ENCODE results near the gene FDXR. TPM values are rescaled to one million over a fixed set of nuclear protein-coding genes. Genes with fewer than 3 reads are reported as not detected.

The FDXR gene
- total RNA-seq, 1 donor from 2014 or later = 30.8 TPM

DNA sequence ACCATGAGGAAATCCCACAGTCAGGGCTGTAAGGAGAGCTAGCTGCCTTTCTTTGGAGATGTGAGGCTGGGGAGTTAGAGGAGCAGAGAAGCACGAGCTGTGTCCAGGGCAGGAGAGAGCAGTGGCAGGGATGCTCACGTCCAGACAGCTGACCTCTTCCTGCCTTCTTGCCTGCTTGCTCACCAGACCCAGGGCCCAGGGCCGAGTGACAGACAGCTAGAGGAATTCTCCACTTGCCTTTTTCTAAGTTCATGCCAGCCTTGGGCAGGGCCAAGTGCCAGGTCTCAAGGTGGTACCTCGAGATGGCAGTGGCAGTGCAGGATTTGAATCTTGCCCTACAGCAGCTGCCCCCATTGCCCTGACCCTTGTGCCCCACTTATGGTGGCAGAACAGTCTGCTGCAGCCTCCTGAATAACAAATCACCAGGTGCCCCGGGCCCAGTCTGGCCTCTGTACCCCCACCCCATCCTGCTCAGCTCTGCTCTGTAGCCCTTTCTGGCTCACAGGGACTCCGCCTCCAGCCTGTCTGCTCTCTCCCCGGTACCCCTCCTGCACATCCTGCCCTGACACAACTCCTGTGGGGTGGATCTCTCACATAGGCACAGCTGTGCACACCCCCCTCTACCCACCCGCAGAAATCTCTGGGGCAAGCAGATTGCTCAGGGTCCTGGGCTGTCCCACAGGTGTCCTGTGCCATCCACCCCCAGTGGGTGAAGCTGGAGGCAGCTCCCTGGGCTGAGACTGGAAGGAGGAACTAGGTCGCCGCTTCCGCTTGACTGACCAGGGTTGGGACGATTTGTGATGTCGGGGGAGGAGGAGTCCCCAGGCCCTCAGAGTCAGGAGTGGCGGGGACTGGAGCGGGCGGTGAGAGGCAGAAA lies 39.1 kb downstream of the FDXR start:
- no peaks in the 10 kb centered on the region for H3K27me3 ChIP-seq (ENCODE audit: control insufficient read depth, insufficient read depth, low read length)
- no peak for FAIRE-seq
- peak; percentile 18 for DNase-seq (ENCODE audit: low read depth)
- peaks cover 5% of the 10 kb centered on the region for H3K36me3 ChIP-seq (ENCODE audit: control insufficient read depth, insufficient read depth, low read length)
- TF ChIP-seq CTCF (IDR thresholded peaks at IDR 0.05; ENCODE audit: insufficient read depth, low read length, severe bottlenecking) = no peak
- no peak overlapping the region for H3K4me3 ChIP-seq (ENCODE audit: low read depth, low read length)

DNA sequence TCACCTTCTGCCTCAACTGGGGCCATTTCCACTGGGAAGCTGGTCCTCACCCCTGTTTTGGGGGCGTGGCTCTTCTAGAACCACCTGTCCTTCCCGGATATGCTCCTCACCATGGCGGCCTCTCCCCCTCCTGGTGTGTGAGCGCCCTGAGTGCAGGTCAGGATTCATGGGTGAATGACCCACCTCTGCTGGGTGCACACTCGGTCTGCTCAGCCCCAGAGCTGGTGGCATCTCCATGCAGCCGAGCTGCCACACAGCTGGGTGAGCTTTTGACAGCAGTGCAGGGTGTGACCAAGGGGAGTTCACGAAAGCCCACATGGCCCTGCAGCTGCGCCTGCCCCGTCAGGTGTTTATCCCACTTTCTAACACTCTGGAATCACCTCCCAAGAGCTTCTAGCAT lies 40.4 kb downstream of the FDXR start:
- Histone ChIP-seq H3K27me3 (ENCODE audit: control insufficient read depth, insufficient read depth, low read length) (no peaks in the 10 kb centered on the region), H3K36me3 (ENCODE audit: control insufficient read depth, insufficient read depth, low read length) (peaks cover 5% of the 10 kb centered on the region), H3K4me3 (ENCODE audit: low read depth, low read length) (no peak overlapping the region)
- DNase-seq (ENCODE audit: low read depth) (no peak), FAIRE-seq (peak; percentile 60)
- TF ChIP-seq CTCF (IDR thresholded peaks at IDR 0.05; ENCODE audit: insufficient read depth, low read length, severe bottlenecking) = no peak

DNA sequence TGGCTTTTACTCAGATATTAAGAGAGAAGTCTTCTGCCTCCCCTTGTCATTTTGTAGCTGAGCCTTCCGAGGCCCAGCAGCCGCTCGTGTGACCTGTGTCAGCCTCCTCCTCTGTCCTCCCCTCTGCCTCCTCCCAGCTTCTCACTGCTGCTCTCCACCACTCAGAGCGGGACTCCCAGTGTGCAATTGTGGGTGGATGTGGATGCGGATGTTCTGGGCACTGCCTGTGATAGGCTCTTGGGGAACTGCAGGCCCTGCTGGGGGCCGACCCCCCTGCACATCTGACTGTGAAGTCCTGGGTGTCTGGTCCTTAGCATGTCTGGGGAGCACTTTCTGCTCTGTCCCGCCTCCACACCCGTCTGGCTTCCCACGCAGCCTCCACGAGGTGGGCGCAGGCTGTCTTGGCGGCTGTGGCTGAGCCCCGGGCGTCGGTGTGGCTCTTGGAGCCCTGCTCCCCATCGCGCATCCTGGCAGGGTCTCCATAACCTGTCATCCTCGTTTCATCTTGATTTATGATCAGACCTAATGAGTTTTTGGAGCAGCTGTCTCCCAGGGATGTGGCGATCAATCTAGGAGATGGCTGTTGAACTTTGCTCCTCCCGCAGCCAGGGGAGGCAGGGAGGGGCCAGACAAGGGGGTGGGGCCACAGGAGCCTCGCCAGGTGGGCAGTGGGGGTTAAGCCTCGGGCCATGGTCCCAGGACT lies 41.2 kb downstream of the FDXR start:
- peaks cover 5% of the 10 kb centered on the region for H3K36me3 ChIP-seq (ENCODE audit: control insufficient read depth, insufficient read depth, low read length)
- FAIRE-seq (no peak), DNase-seq (ENCODE audit: low read depth) (no peak)
- no peak for TF ChIP-seq CTCF (IDR thresholded peaks at IDR 0.05; ENCODE audit: insufficient read depth, low read length, severe bottlenecking)
- H3K27me3 ChIP-seq (ENCODE audit: control insufficient read depth, insufficient read depth, low read length) = no peaks in the 10 kb centered on the region
- no peak overlapping the region for H3K4me3 ChIP-seq (ENCODE audit: low read depth, low read length)

GRCh38 chr17:74830861-74831260 lies 41.9 kb downstream of the FDXR start:
- no peaks in the 10 kb centered on the region for H3K27me3 ChIP-seq (ENCODE audit: control insufficient read depth, insufficient read depth, low read length)
- H3K4me3 ChIP-seq (ENCODE audit: low read depth, low read length) = no peak overlapping the region
- no peak for TF ChIP-seq CTCF (IDR thresholded peaks at IDR 0.05; ENCODE audit: insufficient read depth, low read length, severe bottlenecking)
- FAIRE-seq (no peak), DNase-seq (ENCODE audit: low read depth) (no peak)
- no peaks in the 10 kb centered on the region for H3K36me3 ChIP-seq (ENCODE audit: control insufficient read depth, insufficient read depth, low read length)

DNA sequence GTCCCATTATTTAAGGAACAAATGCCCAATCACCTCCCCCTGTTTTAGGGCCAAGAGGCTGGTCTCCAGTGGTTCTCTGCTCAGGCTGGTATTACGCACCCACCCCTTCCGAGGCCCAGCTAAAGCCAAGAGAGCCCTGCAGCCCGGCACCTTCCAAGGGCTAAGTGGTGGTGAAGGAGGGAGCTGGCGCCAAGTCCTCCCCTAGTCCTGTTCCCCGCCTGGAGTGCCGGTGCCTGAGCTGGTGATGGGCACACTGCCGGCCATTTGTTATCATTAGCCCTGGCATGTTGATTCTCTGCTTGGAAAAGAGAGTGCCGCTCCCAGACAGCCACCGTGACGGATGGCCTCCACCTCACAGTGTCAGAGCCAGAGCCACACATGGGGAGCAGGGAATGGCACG lies 45.0 kb downstream of the FDXR start:
- FAIRE-seq = no peak
- Histone ChIP-seq H3K36me3 (ENCODE audit: control insufficient read depth, insufficient read depth, low read length) (no peaks in the 10 kb centered on the region), H3K4me3 (ENCODE audit: low read depth, low read length) (no peak overlapping the region), H3K27me3 (ENCODE audit: control insufficient read depth, insufficient read depth, low read length) (no peaks in the 10 kb centered on the region)
- no peak for TF ChIP-seq CTCF (IDR thresholded peaks at IDR 0.05; ENCODE audit: insufficient read depth, low read length, severe bottlenecking)
- no peak for DNase-seq (ENCODE audit: low read depth)

All from bronchial epithelial cell (primary cell).